SK-N-SH (cell line): ENCODE measurements around the gene C16orf54. TPM values are rescaled to one million over a fixed set of nuclear protein-coding genes. Genes with fewer than 3 reads are reported as not detected.

Experiments
- CTCF ChIA-PET: fragments of 300-600, 350-600 bp; formaldehyde crosslinking; extraction: SDS; loops from one replicate; lab custom pipeline; 2021; lab: Yijun Ruan, JAX
- POLR2A ChIA-PET: fragments of 350-600 bp; sonication (Branson Sonifier 250); formaldehyde crosslinking; extraction: SDS; loops from one replicate; lab custom pipeline; 2020; ENCODE audit warnings: antibody characterized with exemption, inconsistent platforms; lab: Yijun Ruan, JAX
- DNase-seq: peaks from one replicate; pipeline ENCODE4 v3.0.0; 2012
- H2AFZ ChIP-seq: fragments of 200-600 bp; sonication (generic); 2 replicates; pipeline ENCODE4 v1.8.1; 2016; ENCODE audit warnings: antibody characterized with exemption, mild to moderate bottlenecking, low read depth
- H3F3A ChIP-seq: fragments of 200-600 bp; sonication (generic); replicated peaks from 2 replicates; pipeline ENCODE3; 2016; ENCODE audit warnings: antibody characterized with exemption, mild to moderate bottlenecking; ENCODE audit not compliant: insufficient read depth
- H3K27ac ChIP-seq, 2 experiments: fragments of 200-500 bp in 1 of 2; fragments of 200-600 bp in 1 of 2; sonication (Bioruptor generic) in 1 of 2; sonication (generic), shearing (Covaris generic) in 1 of 2; 2 replicates each; pipeline versions ENCODE4 v1.5.1 to v1.6.1; 2014 to 2016; ENCODE audit warnings: low read depth in 2 of 2, inconsistent platforms in 1 of 2, low read length in 1 of 2, mild to moderate bottlenecking in 1 of 2, mixed read lengths in 1 of 2
- H3K27me3 ChIP-seq: fragments of 200-600 bp; sonication (generic), shearing (Covaris generic); 2 replicates; pipeline ENCODE4 v1.6.1; 2016; ENCODE audit warnings: mixed run types; ENCODE audit not compliant: insufficient read depth
- H3K36me3 ChIP-seq, 2 experiments: fragments of 200-500 bp in 1 of 2; fragments of 200-600 bp in 1 of 2; sonication (Bioruptor generic) in 1 of 2; sonication (generic) in 1 of 2; replicated peaks in 1 of 2; 2 replicates each; pipeline versions ENCODE3 to v1.5.1; 2014 to 2016; ENCODE audit warnings: low read length in 1 of 2, mild to moderate bottlenecking in 1 of 2; ENCODE audit not compliant: insufficient read depth in 2 of 2, control insufficient read depth in 1 of 2
- H3K4me1 ChIP-seq, 2 experiments: fragments of 200-500 bp in 1 of 2; fragments of 200-600 bp in 1 of 2; sonication (Bioruptor generic) in 1 of 2; sonication (generic), shearing (Covaris generic) in 1 of 2; 2 replicates each; pipeline versions ENCODE4 v1.5.1 to v1.6.1; 2014 to 2016; ENCODE audit warnings: low read depth in 1 of 2, low read length in 1 of 2, mixed run types in 1 of 2; ENCODE audit not compliant: insufficient read depth in 2 of 2, control insufficient read depth in 1 of 2
- H3K4me2 ChIP-seq: fragments of 200-600 bp; sonication (generic), shearing (Covaris generic); 2 replicates; pipeline ENCODE4 v1.6.1; 2017; ENCODE audit warnings: mixed run types
- H3K4me3 ChIP-seq, 2 experiments: fragments of 200-500 bp in 1 of 2; fragments of 200-600 bp in 1 of 2; sonication (Bioruptor generic) in 1 of 2; sonication (generic), shearing (Covaris generic) in 1 of 2; 2 replicates each; pipeline versions ENCODE4 v1.5.1 to v1.8.1; 2014 to 2016; ENCODE audit warnings: low read depth in 2 of 2, inconsistent platforms in 1 of 2, low read length in 1 of 2, mild to moderate bottlenecking in 1 of 2, mixed read lengths in 1 of 2, moderate library complexity in 1 of 2
- H3K79me2 ChIP-seq: fragments of 200-600 bp; sonication (generic); 2 replicates; pipeline ENCODE4 v1.8.1; 2017; ENCODE audit warnings: mild to moderate bottlenecking; ENCODE audit not compliant: insufficient read depth
- H3K9ac ChIP-seq: fragments of 200-600 bp; sonication (generic); 2 replicates; pipeline ENCODE4 v1.6.1; 2017; ENCODE audit warnings: mixed run types
- H3K9me2 ChIP-seq: fragments of 200-600 bp; sonication (generic); 2 replicates; pipeline ENCODE4 v1.6.1; 2017; ENCODE audit warnings: mixed run types
- H3K9me3 ChIP-seq: fragments of 200-600 bp; sonication (generic); 2 replicates; pipeline ENCODE4 v1.6.1; 2017; ENCODE audit warnings: mixed run types, mild to moderate bottlenecking, moderate library complexity
- H4K20me1 ChIP-seq: fragments of 200-600 bp; sonication (generic); 2 replicates; pipeline ENCODE4 v1.6.1; 2017; ENCODE audit warnings: mild to moderate bottlenecking, mixed run types; ENCODE audit not compliant: insufficient read depth
- CHD2 ChIP-seq: fragments of 150-350 bp; IDR thresholded peaks from 2 replicates; pipeline ENCODE4 v1.6.1; 2018; ENCODE audit warnings: low read length; ENCODE audit not compliant: partially characterized antibody
- CTCF ChIP-seq: fragments of 200-600 bp; sonication (generic); IDR thresholded peaks from 2 replicates; pipeline ENCODE4 v1.6.1; 2017; ENCODE audit warnings: antibody characterized with exemption, mild to moderate bottlenecking, moderate library complexity
- ELF1 ChIP-seq: IDR thresholded peaks from 2 replicates; pipeline ENCODE4 v1.4.0; 2012
- EP300 ChIP-seq, 2 experiments: IDR thresholded peaks; 2 replicates each; pipeline versions ENCODE4 v1.4.0 to v1.6.1; 2012; ENCODE audit warnings: borderline replicate concordance in 1 of 2, low read depth in 1 of 2, low read length in 1 of 2
- FOSL2 ChIP-seq: IDR thresholded peaks from 2 replicates; pipeline ENCODE4 v1.4.0; 2012; ENCODE audit warnings: low read depth, mild to moderate bottlenecking, moderate library complexity, borderline replicate concordance
- FOXJ3 ChIP-seq: sonication (generic); formaldehyde crosslinking; IDR thresholded peaks from 2 replicates; pipeline ENCODE4 v1.5.1; 2020; ENCODE audit warnings: mild to moderate bottlenecking, missing genetic modification reagents
- FOXM1 ChIP-seq: IDR thresholded peaks from 2 replicates; pipeline ENCODE4 v1.4.0; 2012; ENCODE audit warnings: low read depth, mild to moderate bottlenecking
- GABPA ChIP-seq: IDR thresholded peaks from 2 replicates; pipeline ENCODE4 v1.4.0; 2012; ENCODE audit warnings: low read depth, mild to moderate bottlenecking
- GATA2 ChIP-seq: sonication (generic); formaldehyde crosslinking; IDR thresholded peaks from 2 replicates; pipeline ENCODE4 v1.5.0; 2020; ENCODE audit warnings: mild to moderate bottlenecking, missing genetic modification reagents
- IRF3 ChIP-seq: fragments of 150-350 bp; IDR thresholded peaks from 2 replicates; pipeline ENCODE4 v1.6.1; 2016; ENCODE audit warnings: mild to moderate bottlenecking, low read depth, low read length
- JUND ChIP-seq: IDR thresholded peaks from 2 replicates; pipeline ENCODE4 v1.4.0; 2012
- MAX ChIP-seq: IDR thresholded peaks from 2 replicates; pipeline ENCODE4 v1.4.0; 2012; ENCODE audit warnings: low read depth
- MXI1 ChIP-seq: IDR thresholded peaks from 2 replicates; pipeline ENCODE4 v1.6.1; 2012; ENCODE audit warnings: mild to moderate bottlenecking, low read depth, low read length, improper control_type of control experiment
- NFIC ChIP-seq: IDR thresholded peaks from 2 replicates; pipeline ENCODE4 v1.4.0; 2012; ENCODE audit warnings: borderline replicate concordance
- NRF1 ChIP-seq: IDR thresholded peaks from 2 replicates; pipeline ENCODE4 v1.6.1; 2012; ENCODE audit warnings: low read depth, mild to moderate bottlenecking, low read length
- POLR2AphosphoS5 ChIP-seq: IDR thresholded peaks from 2 replicates; pipeline ENCODE4 v1.6.1; 2012; ENCODE audit warnings: low read depth, low read length
- RCOR1 ChIP-seq: fragments of 150-350 bp; IDR thresholded peaks from 2 replicates; pipeline ENCODE4 v1.6.1; 2017; ENCODE audit warnings: antibody characterized with exemption, low read length
- SIN3A ChIP-seq: IDR thresholded peaks from 2 replicates; pipeline ENCODE4 v1.6.1; 2012; ENCODE audit warnings: low read depth, mild to moderate bottlenecking, low read length, moderate library complexity, borderline replicate concordance
- SMC3 ChIP-seq: IDR thresholded peaks from 2 replicates; pipeline ENCODE4 v1.6.1; 2012; ENCODE audit warnings: low read depth, low read length, improper control_type of control experiment
- TEAD4 ChIP-seq: IDR thresholded peaks from 2 replicates; pipeline ENCODE4 v1.4.0; 2012; ENCODE audit warnings: mild to moderate bottlenecking, borderline replicate concordance; ENCODE audit not compliant: insufficient read depth
- USF2 ChIP-seq: fragments of 150-350 bp; IDR thresholded peaks from 2 replicates; pipeline ENCODE4 v1.6.1; 2017; ENCODE audit warnings: antibody characterized with exemption, low read length, low read depth, borderline replicate concordance
- YY1 ChIP-seq: IDR thresholded peaks from 2 replicates; pipeline ENCODE4 v1.4.0; 2012; ENCODE audit warnings: low read depth, mild to moderate bottlenecking
- WGBS: methylation state at CpG from one replicate; pipeline ENCODE4 v1.1.6; 2017; ENCODE audit warnings: low lambda C conversion rate; 5-methylcytosine and 5-hydroxymethylcytosine counted together
- polyA plus RNA-seq, 3 experiments: library from polyadenylated mRNA; depleted of rRNA; stranded (reverse); fragments of >200 nt; gene quantifications; 2 replicates each; pipeline ENCODE4 v1.2.3, GENCODE V29; 2012
- TF ChIP-seq, protein P1 (sequence below): IDR thresholded peaks from 2 replicates; pipeline ENCODE4 v1.6.1; 2012; ENCODE audit warnings: mild to moderate bottlenecking, low read depth, low read length, moderate library complexity

The C16orf54 gene
- polyA plus RNA-seq, 1 of the 3 experiments (the other 2 are of a cell fraction): not detected

GRCh38 chr16:29790183-29790948 is 44.6 kb upstream of the C16orf54 start, which contains the start of gene KIF22:
Gene KIF22, plus strand, starts transcription at chr16:29790751. Its CDS starts 9 bp downstream, at chr16:29790760.
- H3K4me1 ChIP-seq: peaks cover 0 to 11% of the 10 kb centered on the region in 2 experiments; a peak in 1 of 4 replicates
- no peaks in the 10 kb centered on the region; the same call in 1 of the 2 replicates for H4K20me1 ChIP-seq
- H3F3A ChIP-seq: no peaks in the 10 kb centered on the region
- H3K4me3 ChIP-seq: peak within 1 kb of the TSS; percentile 61 to 87
- H3K9ac ChIP-seq: peak within 1 kb of the TSS; percentile 84
- DNase-seq: peak; percentile 99
- ChIA-PET CTCF (interaction anchor here (0.7 to 3.0 kb wide), 30 partner anchors 10 to 301 kb away, joined by 3 to 22 read pairs (median 4); partner anchors contain the start of genes CDIPT, HIRIP3, MVP and PAGR1), POLR2A (interaction anchor here (0.6 to 1.4 kb wide), 11 partner anchors 10 to 275 kb away, joined by 3 to 19 read pairs (median 3); partner anchors contain the start of genes ALDOA, KCTD13, MAZ and PAGR1)
- no peaks in the 10 kb centered on the region for H3K36me3 ChIP-seq
- peak within 1 kb of the TSS; percentile 96 for H2AFZ ChIP-seq
- H3K79me2 ChIP-seq: peaks cover 48% of the 10 kb centered on the region
- WGBS: 0% methylated on average over 22 of the region's 67 CpGs
- H3K27ac ChIP-seq: peak within 1 kb of the TSS; percentile 58 to 91
- H3K27me3 ChIP-seq: no peaks in the 10 kb centered on the region
- peak within 1 kb of the TSS; percentile 87 for H3K4me2 ChIP-seq
- no peaks in the 10 kb centered on the region for H3K9me3 ChIP-seq
- no peaks in the 10 kb centered on the region for H3K9me2 ChIP-seq
- peak; percentile 93 for TF ChIP-seq GABPA
- TF ChIP-seq NFIC: no peak
- no peak for TF ChIP-seq TEAD4
- TF ChIP-seq IRF3: peak; percentile 53
- peak; percentile 96 for TF ChIP-seq NRF1
- peak; percentile 37; the same call in 1 of the 2 replicates for TF ChIP-seq SMC3
- no peak for TF ChIP-seq RCOR1
- TF ChIP-seq YY1: peak; percentile 90
- TF ChIP-seq, protein P1, sequence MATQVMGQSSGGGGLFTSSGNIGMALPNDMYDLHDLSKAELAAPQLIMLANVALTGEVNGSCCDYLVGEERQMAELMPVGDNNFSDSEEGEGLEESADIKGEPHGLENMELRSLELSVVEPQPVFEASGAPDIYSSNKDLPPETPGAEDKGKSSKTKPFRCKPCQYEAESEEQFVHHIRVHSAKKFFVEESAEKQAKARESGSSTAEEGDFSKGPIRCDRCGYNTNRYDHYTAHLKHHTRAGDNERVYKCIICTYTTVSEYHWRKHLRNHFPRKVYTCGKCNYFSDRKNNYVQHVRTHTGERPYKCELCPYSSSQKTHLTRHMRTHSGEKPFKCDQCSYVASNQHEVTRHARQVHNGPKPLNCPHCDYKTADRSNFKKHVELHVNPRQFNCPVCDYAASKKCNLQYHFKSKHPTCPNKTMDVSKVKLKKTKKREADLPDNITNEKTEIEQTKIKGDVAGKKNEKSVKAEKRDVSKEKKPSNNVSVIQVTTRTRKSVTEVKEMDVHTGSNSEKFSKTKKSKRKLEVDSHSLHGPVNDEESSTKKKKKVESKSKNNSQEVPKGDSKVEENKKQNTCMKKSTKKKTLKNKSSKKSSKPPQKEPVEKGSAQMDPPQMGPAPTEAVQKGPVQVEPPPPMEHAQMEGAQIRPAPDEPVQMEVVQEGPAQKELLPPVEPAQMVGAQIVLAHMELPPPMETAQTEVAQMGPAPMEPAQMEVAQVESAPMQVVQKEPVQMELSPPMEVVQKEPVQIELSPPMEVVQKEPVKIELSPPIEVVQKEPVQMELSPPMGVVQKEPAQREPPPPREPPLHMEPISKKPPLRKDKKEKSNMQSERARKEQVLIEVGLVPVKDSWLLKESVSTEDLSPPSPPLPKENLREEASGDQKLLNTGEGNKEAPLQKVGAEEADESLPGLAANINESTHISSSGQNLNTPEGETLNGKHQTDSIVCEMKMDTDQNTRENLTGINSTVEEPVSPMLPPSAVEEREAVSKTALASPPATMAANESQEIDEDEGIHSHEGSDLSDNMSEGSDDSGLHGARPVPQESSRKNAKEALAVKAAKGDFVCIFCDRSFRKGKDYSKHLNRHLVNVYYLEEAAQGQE: peak; percentile 7; the same call in 1 of the 2 replicates
- no peak for TF ChIP-seq USF2
- no peak for TF ChIP-seq JUND
- TF ChIP-seq MXI1: peak; percentile 87
- peak; percentile 79 for TF ChIP-seq CHD2
- 0 out of 2 replicates have a peak, but pooled peaks have one; percentile 35 for TF ChIP-seq FOXJ3 (CRISPR knock-in tag)
- peak; percentile 33; the same call in 1 of the 2 replicates for TF ChIP-seq POLR2AphosphoS5
- TF ChIP-seq FOSL2: no peak
- peak; percentile 69 for TF ChIP-seq CTCF
- peak; percentile 91; the same call in 1 of the 2 replicates for TF ChIP-seq SIN3A
- 0 out of 2 replicates have a peak, but pooled peaks have one; percentile 72 for TF ChIP-seq MAX
- TF ChIP-seq GATA2: no peak
- TF ChIP-seq FOXM1: peak; percentile 36; the same call in 1 of the 2 replicates
- TF ChIP-seq EP300 (IDR thresholded peaks at IDR 0.05; ENCODE audit: borderline replicate concordance in 1 of 2, low read depth in 1 of 2, low read length in 1 of 2): no peak
- no peak for TF ChIP-seq ELF1
